SK-N-SH (cell line): Measurements from ENCODE around the gene PXDC1.

ENCODE experiments used
- CTCF ChIP-seq: fragments of 200-600 bp; sonication (generic); IDR thresholded peaks from 2 replicates; pipeline ENCODE4 v1.6.1; 2017; ENCODE audit warnings: antibody characterized with exemption, mild to moderate bottlenecking, moderate library complexity
- EZH2phosphoT487 ChIP-seq: fragments of 200-600 bp; sonication (generic); IDR thresholded peaks from 2 replicates; pipeline ENCODE4 v1.6.1; 2017; ENCODE audit warnings: low read depth, mixed run types, mild to moderate bottlenecking, antibody characterized with exemption, moderate library complexity, borderline replicate concordance
- MAX ChIP-seq: IDR thresholded peaks from 2 replicates; pipeline ENCODE4 v1.4.0; 2012; ENCODE audit warnings: low read depth
- POLR2AphosphoS5 ChIP-seq: IDR thresholded peaks from 2 replicates; pipeline ENCODE4 v1.6.1; 2012; ENCODE audit warnings: low read depth, low read length
- RAD21 ChIP-seq: IDR thresholded peaks from 2 replicates; pipeline ENCODE4 v1.6.1; 2012; ENCODE audit warnings: mild to moderate bottlenecking, low read length
- RXRA ChIP-seq: IDR thresholded peaks from 2 replicates; pipeline ENCODE4 v1.4.0; 2012; ENCODE audit warnings: low read depth, mild to moderate bottlenecking, borderline replicate concordance
- TAF1 ChIP-seq: IDR thresholded peaks from 2 replicates; pipeline ENCODE4 v1.6.1; 2012; ENCODE audit warnings: low read depth, mild to moderate bottlenecking, low read length, moderate library complexity, borderline replicate concordance
- ZBTB33 ChIP-seq: IDR thresholded peaks from 2 replicates; pipeline ENCODE4 v1.4.0; 2012; ENCODE audit warnings: low read depth, borderline replicate concordance

- no peak for TF ChIP-seq RAD21
- TF ChIP-seq TAF1: no peak
- no peak for TF ChIP-seq CTCF
- no peak for TF ChIP-seq ZBTB33
- TF ChIP-seq EZH2phosphoT487: no peak
- no peak for TF ChIP-seq MAX
- no peak for TF ChIP-seq RXRA
- no peak for TF ChIP-seq POLR2AphosphoS5
These were observed 2.3 kb downstream of the PXDC1 start for GRCh38 chr6:3749067-3749841.
